Dermis blood vessel endothelial cell (primary cell): ENCODE measurements around the gene DENND2D. TPM values are rescaled to one million over a fixed set of nuclear protein-coding genes. Genes with fewer than 3 reads are reported as not detected.

ENCODE experiments used
- total RNA-seq: library from RNA; depleted of rRNA; stranded (reverse); fragments of >200 nt; gene quantifications from 2 replicates; pipeline ENCODE4 v1.2.3, GENCODE V29; 2014

DENND2D gene
- total RNA-seq, 1 donor from 2014 or later, result 2.7 TPM

Other genes with a start within 250 kb of the DENND2D start
- gene LRIF1, start 236.7 kb downstream of the DENND2D start, total RNA-seq, result 9.5 and 13.8 TPM in 2 replicates
- gene DRAM2, start 60.6 kb downstream of the DENND2D start, total RNA-seq, result 43.1 and 70.1 TPM in 2 replicates
- gene CEPT1, start 60.4 kb downstream of the DENND2D start, total RNA-seq, result 41.9 and 57.7 TPM in 2 replicates
- under 0.01 TPM in 1 of 2 replicates, not detected in the other for gene CHI3L2, start 27.1 kb upstream of the DENND2D start, total RNA-seq
- gene CHIA, start 90.2 kb upstream of the DENND2D start, total RNA-seq, result not detected in 2 replicates
- 0.84 and 1.0 TPM in 2 replicates for gene OVGP1, start 227.1 kb upstream of the DENND2D start, total RNA-seq
- 52.2 and 65.2 TPM in 2 replicates for gene WDR77, start 248.6 kb upstream of the DENND2D start, total RNA-seq
- gene ATP5PB, start 248.8 kb upstream of the DENND2D start, total RNA-seq, result 325 and 449 TPM in 2 replicates